ENCODE measurements around the gene SNX2. TPM values are rescaled to one million over a fixed set of nuclear protein-coding genes. Genes with fewer than 3 reads are reported as not detected.
"Not testable (repeated sequence)": the region's sequence is repeated elsewhere in the genome, so short reads cannot be mapped to it uniquely, and the experiment has no call there.

The SNX2 gene
- total RNA-seq, 1 donor from 2014 or later = 57.8 TPM

GRCh38 chr5:122842016-122842580, 67.2 kb downstream of the SNX2 start:
- DNase-seq (ENCODE audit: low read depth, low spot score) = no peak

GRCh38 chr5:122844136-122844909, 69.4 kb downstream of the SNX2 start:
- DNase-seq (ENCODE audit: low read depth, low spot score) = no peak

GRCh38 chr5:122844910-122845228, 70.0 kb downstream of the SNX2 start:
- no peak for DNase-seq (ENCODE audit: low read depth, low spot score)

- DNase-seq (ENCODE audit: low read depth, low spot score) = no peak
Observed at GRCh38 chr5:122845229-122846050, 70.6 kb downstream of the SNX2 start, which contains the start of gene SNX24. Gene SNX24, plus strand, starts transcription at chr5:122845613. Its CDS starts 21 bp downstream, at chr5:122845634.

GRCh38 chr5:122846051-122846550, 71.2 kb downstream of the SNX2 start:
- DNase-seq (ENCODE audit: low read depth, low spot score) = no peak

- DNase-seq (ENCODE audit: low read depth, low spot score) = no peak
Observed at GRCh38 chr5:122847687-122848081, 72.8 kb downstream of the SNX2 start.

GRCh38 chr5:122849771-122850170, 74.9 kb downstream of the SNX2 start:
- no peak for DNase-seq (ENCODE audit: low read depth, low spot score)

- DNase-seq (ENCODE audit: low read depth, low spot score) = not testable (repeated sequence)
Observed at GRCh38 chr5:122857538-122857937, 82.7 kb downstream of the SNX2 start.

- peak; percentile 69 for DNase-seq (ENCODE audit: low read depth, low spot score)
Observed at GRCh38 chr5:122858451-122858850, 83.6 kb downstream of the SNX2 start.

GRCh38 chr5:122863240-122863639, 88.4 kb downstream of the SNX2 start:
- no peak for DNase-seq (ENCODE audit: low read depth, low spot score)

- no peak for DNase-seq (ENCODE audit: low read depth, low spot score)
Observed at GRCh38 chr5:122863721-122864120, 88.8 kb downstream of the SNX2 start.

GRCh38 chr5:122864400-122864799, 89.5 kb downstream of the SNX2 start:
- no peak for DNase-seq (ENCODE audit: low read depth, low spot score)

GRCh38 chr5:122864842-122865241, 90.0 kb downstream of the SNX2 start:
- DNase-seq (ENCODE audit: low read depth, low spot score) = no peak

GRCh38 chr5:122870219-122870856, 95.5 kb downstream of the SNX2 start:
- DNase-seq (ENCODE audit: low read depth, low spot score) = no peak

GRCh38 chr5:122871661-122872060, 96.8 kb downstream of the SNX2 start:
- no peak for DNase-seq (ENCODE audit: low read depth, low spot score)

- no peak for DNase-seq (ENCODE audit: low read depth, low spot score)
Observed at GRCh38 chr5:122874179-122874875, 99.4 kb downstream of the SNX2 start.

- DNase-seq (ENCODE audit: low read depth, low spot score) = no peak
Observed at GRCh38 chr5:122877518-122877917, 102.6 kb downstream of the SNX2 start.

GRCh38 chr5:122879076-122879475, 104.2 kb downstream of the SNX2 start:
- no peak for DNase-seq (ENCODE audit: low read depth, low spot score)
